Activated T-helper 1 cell treated with anti-CD3 and anti-CD28 coated beads, Interleukin-12 subunit alpha, Interleukin-12 subunit beta, Interleukin-2, Interleukin-4 antibody, amounts not matched to agents 30 ng/mL and 10 ng/mL and 1 ng/mL, durations not matched to agents 14 hours and 24 hours and 36 hours (primary cell): Measurements from ENCODE around the gene HDAC5. TPM values are rescaled to one million over a fixed set of nuclear protein-coding genes. Genes with fewer than 3 reads are reported as not detected.

Experiments
- DNase-seq: peaks from one replicate; pipeline ENCODE4 v3.0.0; 2021; ENCODE audit warnings: low spot score
- H3K27ac Mint-ChIP-seq: one replicate; pipeline ENCODE4 v1.8.0; 2021; ENCODE audit warnings: mild to moderate bottlenecking, mixed read lengths
- H3K27me3 Mint-ChIP-seq: one replicate; pipeline ENCODE4 v1.8.0; 2022; ENCODE audit warnings: mild to moderate bottlenecking, moderate library complexity, mixed read lengths; ENCODE audit not compliant: insufficient read depth
- H3K36me3 Mint-ChIP-seq: one replicate; pipeline ENCODE4 v1.8.0; 2021; ENCODE audit warnings: low read depth, mixed read lengths
- H3K4me1 Mint-ChIP-seq: one replicate; pipeline ENCODE4 v1.8.0; 2021; ENCODE audit warnings: low read depth, mixed read lengths
- H3K4me3 Mint-ChIP-seq: one replicate; pipeline ENCODE4 v1.8.0; 2021; ENCODE audit warnings: mild to moderate bottlenecking, moderate library complexity, mixed read lengths
- H3K9me3 Mint-ChIP-seq: one replicate; pipeline ENCODE4 v1.8.0; 2021; ENCODE audit warnings: mixed read lengths
- intact Hi-C: fragments of 100-400 bp; cut with micrococcal nuclease; formaldehyde crosslinking; loops from one replicate; pipeline ENCODE4 v1.15.1; 2024
- total RNA-seq: library from RNA; stranded (reverse); gene quantifications from 2 replicates; pipeline ENCODE4 v1.2.3, GENCODE V29; 2022

Gene HDAC5
- total RNA-seq, 1 donor from 2014 or later = 20.6 TPM

DNA sequence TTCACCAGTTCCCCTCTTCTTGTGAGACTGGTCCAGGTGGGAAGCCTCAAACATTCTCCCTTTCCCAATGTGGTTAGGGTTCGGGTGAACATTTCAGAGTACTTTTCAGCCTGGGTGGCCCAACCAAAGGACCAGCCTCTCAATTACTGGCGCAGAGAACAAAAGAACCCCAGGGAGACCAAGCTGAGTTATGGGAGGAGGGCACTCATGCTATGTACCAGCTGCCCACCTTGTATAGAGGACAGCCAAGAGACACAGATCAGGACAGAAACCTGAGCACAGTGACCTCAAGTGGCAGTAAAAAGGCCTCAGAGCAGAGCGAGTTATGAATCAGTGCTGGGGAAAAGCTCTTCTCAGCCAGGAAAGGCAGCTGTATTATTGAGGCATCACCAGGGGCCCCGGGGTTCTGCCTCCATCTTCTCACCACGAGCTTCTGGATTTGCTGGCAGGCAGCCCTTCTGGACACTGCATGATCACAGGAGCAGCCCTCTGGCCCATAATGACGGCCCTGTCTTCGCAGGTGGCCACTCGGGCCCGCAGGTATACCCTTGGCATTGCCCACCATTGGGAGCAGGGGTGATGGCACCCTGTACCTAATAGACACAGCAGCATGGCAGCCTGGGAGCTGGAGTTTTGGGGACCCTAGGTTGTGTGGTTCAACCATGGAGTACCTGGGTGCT lies 49.1 kb downstream of the HDAC5 start:
- intact Hi-C loops = no loop called here
- no peak for DNase-seq
- no peaks in the 10 kb centered on the region for H3K27me3 Mint-ChIP-seq
- peaks cover 13% of the 10 kb centered on the region for H3K36me3 Mint-ChIP-seq
- H3K9me3 Mint-ChIP-seq = no peaks in the 10 kb centered on the region
- H3K4me3 Mint-ChIP-seq = no peak overlapping the region
- H3K4me1 Mint-ChIP-seq = peaks cover 14% of the 10 kb centered on the region
- no peak overlapping the region for H3K27ac Mint-ChIP-seq

DNA sequence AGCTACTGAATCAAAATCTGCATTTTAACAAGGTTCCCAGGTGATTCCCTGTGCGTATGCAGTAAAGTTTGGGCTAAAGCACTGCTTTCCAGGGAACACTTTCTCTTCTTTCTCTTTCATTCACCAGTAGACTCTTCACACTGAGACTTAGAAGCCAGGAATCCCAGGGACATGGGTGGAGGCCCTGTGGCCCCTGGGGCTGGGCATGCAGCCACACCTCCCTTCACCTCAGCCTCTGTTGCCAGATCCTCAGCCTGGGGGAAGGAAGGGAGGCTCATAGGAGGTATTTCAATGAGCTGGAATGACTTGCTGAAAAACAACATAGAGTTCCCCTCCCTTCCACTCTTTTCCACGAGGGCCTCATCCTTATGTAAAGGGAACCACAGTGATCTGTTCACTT lies 51.7 kb downstream of the HDAC5 start:
- Mint-ChIP-seq H3K4me3 (peak overlapping the region; percentile 98), H3K4me1 (peaks cover 14% of the 10 kb centered on the region), H3K9me3 (no peaks in the 10 kb centered on the region), H3K36me3 (peaks cover 12% of the 10 kb centered on the region), H3K27me3 (no peaks in the 10 kb centered on the region), H3K27ac (peak overlapping the region; percentile 66)
- intact Hi-C loops = loop anchor here (1.0 to 2.0 kb wide), 4 partner anchors 16 to 67 kb away; partner anchors contain the start of gene TMEM101
- DNase-seq = no peak

DNA sequence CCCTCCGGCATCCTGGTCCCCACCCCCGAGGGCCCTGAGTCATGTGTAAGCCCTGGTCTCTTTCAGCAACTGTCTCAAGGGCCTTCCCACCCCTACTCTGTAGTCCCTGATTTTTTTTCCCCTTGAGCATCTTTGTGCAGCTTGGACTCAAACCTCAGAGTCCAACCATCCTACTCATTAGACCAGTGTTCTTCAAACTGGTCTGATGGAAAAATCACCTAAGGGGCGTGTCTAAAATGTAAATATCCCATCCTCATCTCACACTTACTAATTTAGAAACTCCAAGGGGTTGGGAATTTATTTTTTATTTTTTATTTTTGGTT lies 52.3 kb downstream of the HDAC5 start:
- intact Hi-C loops = loop anchor here (1.0 to 2.0 kb wide), 4 partner anchors 16 to 68 kb away; partner anchors contain the start of gene TMEM101
- peak overlapping the region; percentile 98 for H3K4me3 Mint-ChIP-seq
- H3K4me1 Mint-ChIP-seq = peaks cover 14% of the 10 kb centered on the region
- H3K27ac Mint-ChIP-seq = peak overlapping the region; percentile 99
- H3K9me3 Mint-ChIP-seq = no peaks in the 10 kb centered on the region
- peaks cover 7% of the 10 kb centered on the region for H3K36me3 Mint-ChIP-seq
- no peak for DNase-seq
- H3K27me3 Mint-ChIP-seq = no peaks in the 10 kb centered on the region

DNA sequence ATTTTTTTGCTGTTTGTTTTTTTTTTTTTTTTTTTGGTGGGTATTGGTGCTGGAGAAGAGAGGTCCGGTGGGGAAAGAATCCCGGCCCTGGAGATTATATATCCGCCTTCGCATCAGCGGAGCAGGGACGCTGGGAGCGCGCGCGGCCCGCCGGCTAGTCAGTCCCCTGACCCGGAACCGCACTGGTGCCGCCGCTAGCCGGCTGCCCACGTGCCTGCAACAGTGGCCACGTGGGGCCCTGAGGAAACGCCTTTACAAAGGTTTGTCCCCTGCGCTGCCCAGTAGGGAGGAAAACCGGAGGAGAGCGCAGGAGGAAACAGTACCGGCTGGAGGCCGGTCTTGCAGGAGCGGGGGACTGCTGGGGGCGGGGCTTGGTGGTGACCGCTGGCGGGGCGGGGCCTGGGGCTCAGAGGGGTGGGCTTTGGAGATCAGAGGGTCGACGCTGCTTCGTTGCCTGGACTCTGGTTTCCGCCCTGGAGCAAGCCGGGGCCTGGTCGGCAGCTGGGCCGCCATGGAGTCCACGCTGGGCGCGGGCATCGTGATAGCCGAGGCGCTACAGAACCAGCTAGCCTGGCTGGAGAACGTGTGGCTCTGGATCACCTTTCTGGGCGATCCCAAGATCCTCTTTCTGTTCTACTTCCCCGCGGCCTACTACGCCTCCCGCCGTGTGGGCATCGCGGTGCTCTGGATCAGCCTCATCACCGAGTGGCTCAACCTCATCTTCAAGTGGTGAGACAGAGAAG lies 52.8 kb downstream of the HDAC5 start, which contains the start of gene G6PC3:
G6PC3 (plus strand) TSS at position 281 of the 743 bp plus-strand sequence; CDS start at position 512, 231 bp downstream.
- H3K9me3 Mint-ChIP-seq = no peaks in the 10 kb centered on the region
- DNase-seq = peak; percentile 78
- H3K36me3 Mint-ChIP-seq = peaks cover 8% of the 10 kb centered on the region
- intact Hi-C loops = loop anchor here (1.0 to 2.0 kb wide), 7 partner anchors 17 to 275 kb away; partner anchors contain the start of genes GRN, HDAC5, TMEM101 and TMUB2
- no peaks in the 10 kb centered on the region for H3K27me3 Mint-ChIP-seq
- peaks cover 16% of the 10 kb centered on the region for H3K4me1 Mint-ChIP-seq
- H3K4me3 Mint-ChIP-seq = peak within 1 kb of the TSS; percentile 98
- H3K27ac Mint-ChIP-seq = peak within 1 kb of the TSS; percentile 99

DNA sequence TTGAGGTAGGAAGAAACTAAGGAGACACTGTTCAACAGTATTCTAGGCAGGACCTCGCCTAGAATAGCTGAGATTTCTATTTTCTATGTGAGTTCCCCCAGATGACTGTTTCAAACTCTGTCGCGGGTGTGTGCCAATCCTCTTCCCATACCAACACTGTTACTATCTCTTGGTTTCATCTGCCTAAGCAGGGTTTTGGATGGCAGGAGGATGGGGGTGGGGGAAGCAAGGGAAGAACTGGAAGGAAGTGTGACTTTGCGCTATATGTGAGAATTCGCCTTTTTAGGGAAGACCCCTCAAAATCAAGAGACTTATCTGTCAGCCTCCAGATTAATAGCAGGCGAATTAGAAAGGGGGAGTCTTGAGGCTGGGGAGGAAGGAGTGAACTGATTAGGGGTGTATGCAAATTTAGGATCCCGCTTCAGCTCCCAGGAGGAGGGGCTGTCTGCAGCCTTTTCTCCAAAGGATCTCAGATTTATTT lies 53.4 kb downstream of the HDAC5 start:
- peaks cover 21% of the 10 kb centered on the region for H3K4me1 Mint-ChIP-seq
- H3K27ac Mint-ChIP-seq = peak overlapping the region; percentile 99
- H3K4me3 Mint-ChIP-seq = peak overlapping the region; percentile 98
- no peaks in the 10 kb centered on the region for H3K9me3 Mint-ChIP-seq
- DNase-seq = no peak
- intact Hi-C loops = loop anchor here (1.0 to 10.0 kb wide), 7 partner anchors 53 to 275 kb away; partner anchors contain the start of genes GRN, HDAC5, SLC25A39 and TMEM101
- H3K36me3 Mint-ChIP-seq = peaks cover 7% of the 10 kb centered on the region
- H3K27me3 Mint-ChIP-seq = no peaks in the 10 kb centered on the region

- H3K4me1 Mint-ChIP-seq = peaks cover 35% of the 10 kb centered on the region
- peaks cover 17% of the 10 kb centered on the region for H3K36me3 Mint-ChIP-seq
- peak overlapping the region; percentile 97 for H3K4me3 Mint-ChIP-seq
- DNase-seq = no peak
- intact Hi-C loops = loop anchor here (10.0 kb wide), 1 partner anchor 257 kb away; the partner anchor contains the start of gene SLC25A39
- H3K9me3 Mint-ChIP-seq = no peaks in the 10 kb centered on the region
- H3K27ac Mint-ChIP-seq = no peak overlapping the region
- no peaks in the 10 kb centered on the region for H3K27me3 Mint-ChIP-seq
Observed at GRCh38 chr17:44067545-44067940, 55.9 kb downstream of the HDAC5 start.

DNA sequence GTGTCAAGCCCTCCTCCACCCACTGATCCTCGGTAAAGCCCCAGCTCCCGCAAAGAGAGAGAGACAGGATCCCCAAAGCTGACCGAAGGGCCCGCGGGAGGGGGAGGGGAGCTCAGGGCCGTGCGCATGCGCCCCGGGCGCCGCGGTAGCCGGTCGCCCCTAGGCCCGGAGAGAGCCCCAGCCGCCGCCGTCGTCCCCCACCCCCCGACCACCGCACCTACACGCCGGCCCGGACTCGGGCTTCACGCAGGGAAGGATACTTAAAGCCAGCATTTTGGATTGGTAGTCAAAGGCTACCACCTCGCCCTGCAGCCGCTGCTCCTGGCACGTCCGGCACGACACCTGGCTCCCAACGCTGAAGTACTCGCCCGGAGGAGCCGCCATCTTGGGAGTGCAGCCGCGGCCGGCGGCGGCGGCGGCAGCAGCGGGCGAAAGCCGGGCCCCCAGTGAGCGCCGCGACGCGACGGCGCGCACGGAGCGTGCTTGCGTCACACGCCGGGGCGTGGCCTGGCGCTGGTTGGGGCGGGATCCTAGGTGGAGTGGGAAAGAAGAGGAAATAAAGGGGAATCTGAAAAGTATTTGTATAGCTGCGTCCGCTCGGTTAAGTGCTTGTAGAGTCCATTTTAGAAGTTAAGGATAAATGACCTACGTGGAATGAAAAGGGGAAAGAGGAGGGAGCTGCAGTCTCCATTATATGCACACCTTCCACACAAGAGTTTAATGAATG lies 57.1 kb downstream of the HDAC5 start, which contains the start of gene LSM12:
LSM12 (minus strand) TSS at position 468 of the 727 bp plus-strand sequence; CDS start at position 384, 84 bp downstream.
- H3K9me3 Mint-ChIP-seq = no peaks in the 10 kb centered on the region
- H3K4me1 Mint-ChIP-seq = peaks cover 30% of the 10 kb centered on the region
- no peaks in the 10 kb centered on the region for H3K27me3 Mint-ChIP-seq
- H3K36me3 Mint-ChIP-seq = peaks cover 24% of the 10 kb centered on the region
- intact Hi-C loops = loop anchor here (1.0 to 10.0 kb wide), 7 partner anchors 21 to 279 kb away; partner anchors contain the start of genes GRN, HDAC5, HROB and SLC25A39
- peak within 1 kb of the TSS; percentile 96 for H3K27ac Mint-ChIP-seq
- peak within 1 kb of the TSS; percentile 97 for H3K4me3 Mint-ChIP-seq
- peak; percentile 92 for DNase-seq

GRCh38 chr17:44065668-44066203 lies 57.7 kb downstream of the HDAC5 start:
- no peaks in the 10 kb centered on the region for H3K27me3 Mint-ChIP-seq
- H3K9me3 Mint-ChIP-seq = no peaks in the 10 kb centered on the region
- peaks cover 26% of the 10 kb centered on the region for H3K36me3 Mint-ChIP-seq
- H3K4me3 Mint-ChIP-seq = peak overlapping the region; percentile 97
- H3K4me1 Mint-ChIP-seq = peaks cover 34% of the 10 kb centered on the region
- intact Hi-C loops = loop anchor here (1.0 to 10.0 kb wide), 7 partner anchors 22 to 280 kb away; partner anchors contain the start of genes GRN, HDAC5, HROB and SLC25A39
- no peak for DNase-seq
- H3K27ac Mint-ChIP-seq = peak overlapping the region; percentile 96

DNA sequence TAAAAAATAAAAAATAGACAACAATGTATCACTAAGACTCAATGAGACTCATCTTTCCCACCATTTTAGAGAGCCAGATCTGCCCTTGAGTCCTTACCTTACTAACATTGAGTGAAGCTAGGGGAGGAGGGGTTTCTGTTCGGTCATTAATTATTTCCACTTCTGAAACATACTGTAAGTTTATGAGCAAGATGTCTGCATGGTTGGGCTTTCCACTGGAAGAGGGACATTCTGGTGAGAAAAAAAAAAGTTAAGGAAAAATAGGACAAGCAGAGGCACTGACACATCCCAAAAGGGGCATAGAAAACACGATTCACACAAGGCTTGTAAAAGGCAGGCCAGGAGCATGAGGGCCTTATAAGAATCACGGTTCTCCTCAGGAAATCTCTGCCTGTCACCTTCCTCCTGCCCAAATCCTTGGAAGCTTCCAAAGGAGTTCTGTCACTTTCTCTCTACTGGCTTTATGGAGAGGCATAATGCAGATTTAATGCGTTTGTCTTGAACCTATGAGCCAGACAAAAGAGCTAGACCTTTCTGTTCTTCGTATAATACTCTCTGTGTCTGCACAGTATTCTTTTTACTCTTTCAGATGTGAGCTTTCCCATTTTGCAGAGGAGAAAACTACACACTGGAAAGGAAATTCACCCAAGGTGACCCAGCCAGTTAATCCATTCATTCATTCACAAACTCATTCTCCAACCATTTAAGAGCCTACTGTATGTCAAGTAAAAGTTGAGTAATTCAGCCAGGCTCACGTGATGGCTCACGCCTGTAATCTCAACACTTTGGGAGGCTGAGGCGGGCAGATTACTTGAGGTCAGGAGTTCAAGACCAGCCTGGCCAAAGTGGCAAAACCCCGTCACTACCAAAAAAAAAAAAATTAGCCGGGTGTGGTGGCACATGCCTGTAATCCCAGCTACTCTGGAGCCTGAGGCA lies 59.5 kb downstream of the HDAC5 start:
- Mint-ChIP-seq H3K4me3 (peak overlapping the region; percentile 57), H3K4me1 (peaks cover 40% of the 10 kb centered on the region), H3K27ac (peak overlapping the region; percentile 13), H3K36me3 (peaks cover 38% of the 10 kb centered on the region), H3K27me3 (no peaks in the 10 kb centered on the region), H3K9me3 (no peaks in the 10 kb centered on the region)
- intact Hi-C loops = loop anchor here (10.0 kb wide), 1 partner anchor 261 kb away; the partner anchor contains the start of gene SLC25A39
- no peak for DNase-seq

DNA sequence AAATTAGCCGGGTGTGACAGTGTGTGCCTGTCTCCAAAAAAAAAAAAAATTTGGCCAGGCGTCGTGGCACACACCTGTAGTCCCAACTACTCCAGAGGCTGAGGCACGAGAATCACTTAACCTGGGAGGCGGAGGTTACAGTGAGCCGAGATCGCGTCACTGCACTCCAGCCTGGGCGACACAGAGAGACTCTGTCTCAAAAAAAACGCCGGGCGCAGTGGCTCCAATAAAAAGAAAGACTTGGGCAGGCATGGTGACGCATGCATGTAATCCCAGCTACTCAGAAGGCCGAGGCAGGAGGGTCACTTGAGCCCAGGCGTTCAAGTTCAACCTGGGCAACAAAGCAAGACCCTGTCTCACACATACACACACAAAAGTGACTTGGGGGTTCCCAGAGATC lies 60.6 kb downstream of the HDAC5 start:
- Mint-ChIP-seq H3K36me3 (peaks cover 42% of the 10 kb centered on the region), H3K4me3 (no peak overlapping the region), H3K9me3 (no peaks in the 10 kb centered on the region), H3K27me3 (no peaks in the 10 kb centered on the region), H3K4me1 (peaks cover 40% of the 10 kb centered on the region), H3K27ac (no peak overlapping the region)
- no peak for DNase-seq
- intact Hi-C loops = loop anchor here (10.0 kb wide), 1 partner anchor 262 kb away; the partner anchor contains the start of gene SLC25A39

DNA sequence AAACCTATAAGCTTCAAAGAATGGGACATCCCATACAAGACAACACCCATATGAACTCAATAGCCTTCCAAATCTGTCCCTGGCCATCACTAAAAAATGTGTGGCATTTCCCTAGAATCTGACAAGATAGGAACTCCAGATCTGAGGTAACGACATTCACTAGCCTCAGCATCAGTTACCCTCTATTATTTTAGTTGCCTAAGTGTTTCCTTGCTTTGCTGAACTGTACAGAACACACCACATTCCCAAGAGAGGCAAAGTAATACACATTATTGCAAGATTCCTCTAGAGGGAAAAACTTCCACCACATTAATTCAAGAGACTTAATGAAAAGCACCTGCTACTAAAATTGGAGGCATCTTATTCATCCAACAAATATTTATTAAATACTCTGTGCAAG lies 62.0 kb downstream of the HDAC5 start:
- intact Hi-C loops = loop anchor here (10.0 kb wide), 1 partner anchor 263 kb away; the partner anchor contains the start of gene SLC25A39

More for the DNA sequence above, 62.0 kb downstream of the HDAC5 start:
- H3K9me3 Mint-ChIP-seq = no peaks in the 10 kb centered on the region
- H3K36me3 Mint-ChIP-seq = peaks cover 42% of the 10 kb centered on the region
- no peaks in the 10 kb centered on the region for H3K27me3 Mint-ChIP-seq
- no peak overlapping the region for H3K27ac Mint-ChIP-seq
- H3K4me1 Mint-ChIP-seq = peaks cover 40% of the 10 kb centered on the region
- H3K4me3 Mint-ChIP-seq = no peak overlapping the region
- DNase-seq = no peak
